HepG2 (cell line): Measurements from ENCODE around the gene TUT4. TPM values are rescaled to one million over a fixed set of nuclear protein-coding genes. Genes with fewer than 3 reads are reported as not detected.

Experiments
- ATAC-seq: fragments of 200-7000 bp; cut with Tn5 transposase; 3 replicates; pipeline ENCODE4 v1.9.1; 2020; ENCODE audit warnings: mild to moderate bottlenecking, moderate library complexity
- BruUV-seq: library from RNA; stranded (reverse); fragments of 400-500 nt; replicated peaks from 2 replicates; lab custom pipeline; 2021; lab: Mats Ljungman, UMichigan
- CTCF ChIA-PET: fragments of 300-600 bp; formaldehyde crosslinking; extraction: SDS; loops from one replicate; lab custom pipeline; 2021; ENCODE audit warnings: low total read pairs, inconsistent platforms, low intra/inter-chr PET ratio; lab: Yijun Ruan, JAX
- POLR2A ChIA-PET: fragments of 350-600 bp; sonication (Branson Sonifier 250); formaldehyde crosslinking; loops from one replicate; lab custom pipeline; 2020; ENCODE audit warnings: antibody characterized with exemption, inconsistent platforms; lab: Yijun Ruan, JAX
- DNase-seq: peaks from one replicate; pipeline ENCODE4 v3.0.0-alpha.2; 2015; ENCODE audit warnings: low spot score
- FAIRE-seq: peaks from 3 replicates; lab custom pipeline; 2011; peaks lifted over from hg19 to GRCh38; lab: Jason Lieb, UNC
- H2AFZ ChIP-seq: one replicate; pipeline ENCODE4 v1.6.1; 2011; ENCODE audit warnings: low read length, inconsistent platforms
- H3K27ac ChIP-seq: fragments of 300-600 bp; 3 replicates; pipeline ENCODE4 v1.8.0; 2011; ENCODE audit warnings: mixed run types, mild to moderate bottlenecking, mixed read lengths, low read length, inconsistent platforms; ENCODE audit not compliant: insufficient read depth; ENCODE audit errors: extremely low read length
- H3K27me3 ChIP-seq, 2 experiments: fragments of 200-600 bp in 1 of 2; 2 replicates in 1 of 2; 3 replicates in 1 of 2; pipeline versions ENCODE4 v1.6.0 to v1.8.0; 2011; ENCODE audit warnings: low read length in 2 of 2, mild to moderate bottlenecking in 2 of 2, moderate library complexity in 2 of 2, inconsistent platforms in 1 of 2; ENCODE audit not compliant: insufficient read depth in 2 of 2, control insufficient read depth in 1 of 2
- H3K36me3 ChIP-seq, 2 experiments: fragments of 200-600 bp in 1 of 2; replicated peaks in 1 of 2; 2 replicates in 1 of 2; 3 replicates in 1 of 2; pipeline versions ENCODE4 v1.5.1 to v1.8.0; 2011; ENCODE audit warnings: low read length in 2 of 2, inconsistent platforms in 1 of 2; ENCODE audit not compliant: insufficient read depth in 2 of 2, control insufficient read depth in 1 of 2
- H3K4me1 ChIP-seq: 2 replicates; pipeline ENCODE4 v1.5.1; 2012; ENCODE audit warnings: low read length, inconsistent platforms; ENCODE audit not compliant: insufficient read depth
- H3K4me2 ChIP-seq: 2 replicates; pipeline ENCODE4 v1.6.0; 2011; ENCODE audit warnings: low read depth, low read length, inconsistent platforms
- H3K4me3 ChIP-seq, 3 experiments: fragments of 200-600 bp in 1 of 3; sonication (generic), shearing (Covaris generic) in 1 of 3; replicated peaks in 1 of 3; 2 replicates each; pipeline ENCODE4 v1.5.1; 2011 to 2016; ENCODE audit warnings: low read length in 3 of 3, inconsistent platforms in 2 of 3, low read depth in 2 of 3, mild to moderate bottlenecking in 2 of 3, control low read depth in 1 of 3, mixed read lengths in 1 of 3; ENCODE audit not compliant: insufficient read depth in 1 of 3
- H3K79me2 ChIP-seq: one replicate; pipeline ENCODE4 v1.6.1; 2011; ENCODE audit warnings: low read length, inconsistent platforms; ENCODE audit not compliant: insufficient read depth
- H3K9ac ChIP-seq: 2 replicates; pipeline ENCODE4 v1.6.0; 2011; ENCODE audit warnings: mild to moderate bottlenecking, low read depth, low read length, inconsistent platforms; ENCODE audit not compliant: insufficient read depth
- H3K9me3 ChIP-seq: 2 replicates; pipeline ENCODE4 v1.5.1; 2012; ENCODE audit warnings: mild to moderate bottlenecking, low read length
- H4K20me1 ChIP-seq: 2 replicates; pipeline ENCODE4 v1.6.0; 2011; ENCODE audit warnings: inconsistent platforms, mild to moderate bottlenecking, low read length, moderate library complexity; ENCODE audit not compliant: insufficient read depth
- ATF3 ChIP-seq: sonication (generic); formaldehyde crosslinking; IDR thresholded peaks from 2 replicates; pipeline ENCODE4 v1.4.0; 2020; ENCODE audit warnings: missing genetic modification reagents
- MEIS2 ChIP-seq: sonication (generic); formaldehyde crosslinking; IDR thresholded peaks from 2 replicates; pipeline ENCODE4 v1.9.0; 2021; ENCODE audit warnings: mild to moderate bottlenecking, missing genetic modification reagents
- MTF2 ChIP-seq: sonication (generic); formaldehyde crosslinking; IDR thresholded peaks from 2 replicates; pipeline ENCODE4 v1.5.0; 2020; ENCODE audit warnings: missing genetic modification reagents, borderline replicate concordance
- PAX8 ChIP-seq: sonication (generic); formaldehyde crosslinking; IDR thresholded peaks from 2 replicates; pipeline ENCODE4 v1.8.0; 2022; ENCODE audit warnings: mild to moderate bottlenecking, missing genetic modification reagents, borderline replicate concordance
- RAD51 ChIP-seq: fragments of 450-650 bp; IDR thresholded peaks from 2 replicates; pipeline ENCODE4 v1.6.1; 2016; ENCODE audit warnings: borderline replicate concordance
- RBM22 ChIP-seq: fragments of 200-400 bp; formaldehyde crosslinking; optimal IDR thresholded peaks from 2 replicates; pipeline ENCODE3; 2017; ENCODE audit warnings: mild to moderate bottlenecking, low read length, moderate library complexity
- SP1 ChIP-seq, 2 experiments: fragments of 450-650 bp in 1 of 2; sonication (generic) in 1 of 2; formaldehyde crosslinking in 1 of 2; IDR thresholded peaks; 2 replicates each; pipeline versions ENCODE4 v1.4.0 to v1.6.1; 2016 to 2020; ENCODE audit warnings: missing genetic modification reagents in 1 of 2
- SRY ChIP-seq: sonication (generic); formaldehyde crosslinking; IDR thresholded peaks from 2 replicates; pipeline ENCODE4 v1.8.0; 2022; ENCODE audit warnings: mild to moderate bottlenecking, missing genetic modification reagents
- STAG1 ChIP-seq: sonication (generic); formaldehyde crosslinking; IDR thresholded peaks from 2 replicates; pipeline ENCODE4 v1.4.0; 2020; ENCODE audit warnings: missing genetic modification reagents
- ZFP36L2 ChIP-seq: sonication (generic); formaldehyde crosslinking; IDR thresholded peaks from 2 replicates; pipeline ENCODE4 v1.4.0; 2020; ENCODE audit warnings: missing genetic modification reagents
- ZKSCAN1 ChIP-seq: fragments of 150-350 bp; IDR thresholded peaks from 2 replicates; pipeline ENCODE4 v1.6.1; 2014; ENCODE audit warnings: low read length
- ZNF20 ChIP-seq: sonication (generic); formaldehyde crosslinking; IDR thresholded peaks from 2 replicates; pipeline ENCODE4 v1.4.0; 2020; ENCODE audit warnings: mild to moderate bottlenecking, moderate library complexity, missing genetic modification reagents
- ZNF224 ChIP-seq: sonication (generic); formaldehyde crosslinking; IDR thresholded peaks from 2 replicates; pipeline ENCODE4 v1.5.0; 2020; ENCODE audit warnings: mild to moderate bottlenecking, missing genetic modification reagents
- ZNF263 ChIP-seq: sonication (generic); formaldehyde crosslinking; IDR thresholded peaks from 2 replicates; pipeline ENCODE4 v1.4.0; 2020; ENCODE audit warnings: missing genetic modification reagents
- ZNF292 ChIP-seq: sonication (generic); formaldehyde crosslinking; IDR thresholded peaks from 2 replicates; pipeline ENCODE4 v1.8.1; 2022; ENCODE audit warnings: mild to moderate bottlenecking, low read depth, missing genetic modification reagents, borderline replicate concordance
- ZNF354B ChIP-seq: sonication (generic); formaldehyde crosslinking; IDR thresholded peaks from 2 replicates; pipeline ENCODE4 v1.8.0; 2022; ENCODE audit warnings: mild to moderate bottlenecking, missing genetic modification reagents
- ZNF552 ChIP-seq: sonication (generic); formaldehyde crosslinking; IDR thresholded peaks from 2 replicates; pipeline ENCODE4 v1.9.0; 2022; ENCODE audit warnings: missing genetic modification reagents, mild to moderate bottlenecking, borderline replicate concordance
- ZNF629 ChIP-seq: sonication (generic); formaldehyde crosslinking; conservative IDR thresholded peaks from 2 replicates; pipeline ENCODE4 v1.5.0; 2020; ENCODE audit warnings: missing genetic modification reagents
- ZNF777 ChIP-seq: sonication (generic); formaldehyde crosslinking; IDR thresholded peaks from 2 replicates; pipeline ENCODE4 v1.4.0; 2020; ENCODE audit warnings: missing genetic modification reagents
- WGBS: methylation state at CpG from one replicate; pipeline ENCODE4 v1.1.6; 2017; ENCODE audit warnings: low lambda C conversion rate; 5-methylcytosine and 5-hydroxymethylcytosine counted together
- in situ Hi-C: cut with HindIII; loops from 2 replicates; pipeline ENCODE4 v1.10.0; 2017; ENCODE audit warnings: low pct_unique_long_range_greater_than_20kb; ENCODE audit not compliant: extremely low pct_ligation_motif_present
- intact Hi-C: fragments of 100-400 bp; cut with micrococcal nuclease; formaldehyde crosslinking; loops from one replicate; pipeline ENCODE4 v1.10.0; 2022; ENCODE audit not compliant: unreplicated experiment
- polyA plus RNA-seq, 8 experiments: library from polyadenylated mRNA; depleted of rRNA in 3 of 8; stranded (reverse) in 7 of 8; unstranded in 1 of 8; fragments of >200 nt; fragmentation: Illumina TruSeq in 4 of 8; extraction: Trizol in 4 of 8; gene quantifications; 2 replicates each; pipeline versions ENCODE4 v1.2.1 to v1.2.3, GENCODE V29; 2011 to 2016; ENCODE audit warnings: low read depth in 4 of 8, missing spikeins in 1 of 8, mixed read lengths in 1 of 8; ENCODE audit not compliant: insufficient read depth in 1 of 8
- total RNA-seq, 5 experiments: library from RNA; depleted of rRNA; stranded (reverse); fragments of >200 nt; fragmentation: Illumina TruSeq; extraction: Trizol; gene quantifications; 2 replicates each; pipeline ENCODE4 v1.2.3, GENCODE V29; 2016; ENCODE audit warnings: low read depth in 1 of 5

TUT4 gene
- total and polyA plus RNA-seq, 2 of the 13 experiments (the other 11 are each of a cell fraction or from before 2014, with no cell fraction given): 44.7 to 53.5 TPM

DNA sequence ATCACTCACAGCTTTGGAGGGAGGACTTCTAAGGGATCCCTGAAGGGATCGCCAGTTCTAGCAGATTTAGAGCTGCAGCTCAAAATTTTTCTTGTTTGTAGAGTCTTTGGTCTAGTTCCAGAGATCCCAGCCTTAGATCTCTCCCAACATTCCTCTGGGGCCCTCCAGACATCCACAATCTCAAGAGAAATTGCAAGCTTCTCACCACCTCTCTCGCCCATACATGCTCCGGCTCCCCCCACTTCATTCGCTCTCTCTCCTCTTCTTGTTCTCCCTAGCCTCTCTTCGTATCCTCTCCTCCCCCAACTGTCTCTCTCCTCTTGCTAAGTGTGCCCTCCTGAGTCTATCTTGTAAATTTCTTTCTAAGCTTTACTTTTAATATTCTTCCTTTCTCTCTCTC is 15.1 kb upstream of the TUT4 start:
- Histone ChIP-seq H3K4me2 (no peak overlapping the region), H2AFZ (no peak overlapping the region), H3K4me1 (peaks cover 10% of the 10 kb centered on the region), H3K4me3 (no peak overlapping the region), H3K79me2 (no peaks in the 10 kb centered on the region), H3K9me3 (no peaks in the 10 kb centered on the region), H3K27ac (no peak overlapping the region), H3K9ac (no peak overlapping the region), H4K20me1 (no peaks in the 10 kb centered on the region), H3K36me3 (no peaks in the 10 kb centered on the region), H3K27me3 (no peaks in the 10 kb centered on the region; a peak in 1 of 5 replicates)
- 34% methylated on average over 5 of the region's 5 CpGs for WGBS
- ChIA-PET CTCF (no interaction called here), POLR2A (interaction anchor here (1.9 kb wide), 1 partner anchor 15 kb away, joined by 7 read pairs; the partner anchor contains the start of gene TUT4)
- intact Hi-C loops (no loop called here), in situ Hi-C loops (no loop called here)
- peak; percentile 29; the same call in 1 of the 3 replicates for ATAC-seq
- no peak for DNase-seq
- TF ChIP-seq STAG1 (CRISPR knock-in tag): 0 out of 2 replicates have a peak, but pooled peaks have one; percentile 5
- TF ChIP-seq ZNF263 (CRISPR knock-in tag): peak; percentile 23; the same call in 1 of the 2 replicates
- no peak for TF ChIP-seq ZNF224 (CRISPR knock-in tag)
- TF ChIP-seq RBM22: no peak
- FAIRE-seq: no peak
- no TSS peak for BruUV-seq

- Histone ChIP-seq H3K4me1 (no peaks in the 10 kb centered on the region), H3K4me3 (no peak overlapping the region), H3K9ac (no peak overlapping the region), H3K27ac (no peak overlapping the region), H3K27me3 (peaks cover 0 to 2% of the 10 kb centered on the region in 2 experiments; a peak in 1 of 5 replicates), H3K79me2 (no peaks in the 10 kb centered on the region), H3K36me3 (no peaks in the 10 kb centered on the region), H3K4me2 (no peak overlapping the region), H2AFZ (no peak overlapping the region), H3K9me3 (no peaks in the 10 kb centered on the region), H4K20me1 (no peaks in the 10 kb centered on the region)
- no peak for ATAC-seq
- ChIA-PET CTCF (no interaction called here), POLR2A (no interaction called here)
- DNase-seq: no peak
- intact Hi-C loops (no loop called here), in situ Hi-C loops (no loop called here)
- 63% methylated on average over 3 of the region's 3 CpGs for WGBS
- no TSS peak for BruUV-seq
- FAIRE-seq: no peak
- TF ChIP-seq SP1 (IDR thresholded peaks at IDR 0.05) (no peak), SP1 (CRISPR knock-in tag; IDR thresholded peaks at IDR 0.05) (no peak), ZNF552 (CRISPR knock-in tag) (no peak), ZNF629 (CRISPR knock-in tag) (no peak), MTF2 (CRISPR knock-in tag) (no peak), ATF3 (CRISPR knock-in tag) (no peak), ZNF292 (CRISPR knock-in tag) (no peak), ZFP36L2 (no peak), ZNF20 (CRISPR knock-in tag) (no peak), ZKSCAN1 (no peak), PAX8 (no peak), MEIS2 (no peak), ZNF777 (CRISPR knock-in tag) (no peak), RAD51 (no peak), SRY (CRISPR knock-in tag) (no peak), ZNF354B (CRISPR knock-in tag) (no peak)
Observed at GRCh38 chr1:52562766-52563165, 9.9 kb upstream of the TUT4 start.
